ENCODE results near the gene TOB1. TPM values are rescaled to one million over a fixed set of nuclear protein-coding genes. Genes with fewer than 3 reads are reported as not detected.

Gene TOB1
- total and polyA plus RNA-seq, 2 experiments from 2014 or later: 12.1 to 46.9 TPM

- TF ChIP-seq, protein P1, sequence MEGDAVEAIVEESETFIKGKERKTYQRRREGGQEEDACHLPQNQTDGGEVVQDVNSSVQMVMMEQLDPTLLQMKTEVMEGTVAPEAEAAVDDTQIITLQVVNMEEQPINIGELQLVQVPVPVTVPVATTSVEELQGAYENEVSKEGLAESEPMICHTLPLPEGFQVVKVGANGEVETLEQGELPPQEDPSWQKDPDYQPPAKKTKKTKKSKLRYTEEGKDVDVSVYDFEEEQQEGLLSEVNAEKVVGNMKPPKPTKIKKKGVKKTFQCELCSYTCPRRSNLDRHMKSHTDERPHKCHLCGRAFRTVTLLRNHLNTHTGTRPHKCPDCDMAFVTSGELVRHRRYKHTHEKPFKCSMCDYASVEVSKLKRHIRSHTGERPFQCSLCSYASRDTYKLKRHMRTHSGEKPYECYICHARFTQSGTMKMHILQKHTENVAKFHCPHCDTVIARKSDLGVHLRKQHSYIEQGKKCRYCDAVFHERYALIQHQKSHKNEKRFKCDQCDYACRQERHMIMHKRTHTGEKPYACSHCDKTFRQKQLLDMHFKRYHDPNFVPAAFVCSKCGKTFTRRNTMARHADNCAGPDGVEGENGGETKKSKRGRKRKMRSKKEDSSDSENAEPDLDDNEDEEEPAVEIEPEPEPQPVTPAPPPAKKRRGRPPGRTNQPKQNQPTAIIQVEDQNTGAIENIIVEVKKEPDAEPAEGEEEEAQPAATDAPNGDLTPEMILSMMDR (conservative IDR thresholded peaks at IDR 0.05; ENCODE audit: low read depth in 2 of 2): no peak
- TF ChIP-seq ZNF114 (CRISPR knock-in tag; IDR thresholded peaks at IDR 0.05) (no peak), STAT1 (IDR thresholded peaks at IDR 0.05; ENCODE audit: unreplicated experiment) (no peak)
Measured at GRCh38 chr17:50818921-50819657, 47.1 kb downstream of the TOB1 start (continued).

- Histone ChIP-seq H4K20me1 (replicated peaks; ENCODE audit: insufficient read depth) (no peaks in the 10 kb centered on the region), H3K9me2 (ENCODE audit: insufficient read depth) (peaks cover 4% of the 10 kb centered on the region; the same call in 1 of the 2 replicates), H3K27ac (ENCODE audit: low read depth) (no peak overlapping the region), H3K36me3 (ENCODE audit: insufficient read depth) (no peaks in the 10 kb centered on the region), H3K4me3 (no peak overlapping the region), H3K79me2 (replicated peaks; ENCODE audit: insufficient read depth) (no peaks in the 10 kb centered on the region), H3K27me3 (ENCODE audit: insufficient read depth) (no peaks in the 10 kb centered on the region), H3K4me1 (ENCODE audit: insufficient read depth) (peaks cover 5% of the 10 kb centered on the region; the same call in 1 of the 2 replicates), H3K4me2 (no peak overlapping the region), H3F3A (replicated peaks; ENCODE audit: low read depth) (no peaks in the 10 kb centered on the region), H2AFZ (no peak overlapping the region; the same call in 1 of the 2 replicates)
- ATAC-seq (no peak), DNase-seq (ENCODE audit: low spot score) (no peak)
- peaks cover 8% of the 10 kb centered on the region for H3K4me1 Mint-ChIP-seq
- H3K4me3 Mint-ChIP-seq: no peak overlapping the region
- H3K9me3 Mint-ChIP-seq: no peaks in the 10 kb centered on the region; the same call in 2 of the 3 replicates
- H3K27me3 Mint-ChIP-seq (ENCODE audit: insufficient read depth, low read depth, poor library complexity): peaks cover 11% of the 10 kb centered on the region
- no peaks in the 10 kb centered on the region for H3K36me3 Mint-ChIP-seq (ENCODE audit: low read depth)
- H3K27ac Mint-ChIP-seq: no peak overlapping the region
- TF ChIP-seq ETS1 (IDR thresholded peaks at IDR 0.05) (no peak), ZNF114 (CRISPR knock-in tag; IDR thresholded peaks at IDR 0.05) (no peak), POLR2AphosphoS5 (IDR thresholded peaks at IDR 0.05; ENCODE audit: low read depth) (no peak), JUNB (IDR thresholded peaks at IDR 0.05; ENCODE audit: unreplicated experiment) (no peak), EZH2phosphoT487 (IDR thresholded peaks at IDR 0.05; ENCODE audit: unreplicated experiment) (no peak), EZH2 (IDR thresholded peaks at IDR 0.05; ENCODE audit: low read depth, unreplicated experiment) (no peak), ZNF462 (CRISPR knock-in tag; IDR thresholded peaks at IDR 0.05) (no peak), CREB1 (CRISPR knock-in tag; IDR thresholded peaks at IDR 0.05; ENCODE audit: low read depth) (no peak), NANOG (IDR thresholded peaks at IDR 0.05; ENCODE audit: borderline replicate concordance) (no peak)
- TF ChIP-seq, protein P1 (conservative IDR thresholded peaks at IDR 0.05; ENCODE audit: low read depth in 2 of 2): no peak
Measured at GRCh38 chr17:50818261-50818660, 47.9 kb downstream of the TOB1 start.
